DMS114 treated with DMSO at 0.1 percent for 48 hours (cell line): ENCODE results near the gene DDX49.
"Not testable (repeated sequence)": the region's sequence is repeated elsewhere in the genome, so short reads cannot be mapped to it uniquely, and the experiment has no call there.

ENCODE experiments used
- DNase-seq: peaks from one replicate; lab custom pipeline; 2025; ENCODE audit not compliant: unreplicated experiment; lab: John Stamatoyannopoulos, UW

Gene DDX49

GRCh38 chr19:18941628-18942354 lies 22.3 kb downstream of the DDX49 start:
- no peak for DNase-seq

DNA sequence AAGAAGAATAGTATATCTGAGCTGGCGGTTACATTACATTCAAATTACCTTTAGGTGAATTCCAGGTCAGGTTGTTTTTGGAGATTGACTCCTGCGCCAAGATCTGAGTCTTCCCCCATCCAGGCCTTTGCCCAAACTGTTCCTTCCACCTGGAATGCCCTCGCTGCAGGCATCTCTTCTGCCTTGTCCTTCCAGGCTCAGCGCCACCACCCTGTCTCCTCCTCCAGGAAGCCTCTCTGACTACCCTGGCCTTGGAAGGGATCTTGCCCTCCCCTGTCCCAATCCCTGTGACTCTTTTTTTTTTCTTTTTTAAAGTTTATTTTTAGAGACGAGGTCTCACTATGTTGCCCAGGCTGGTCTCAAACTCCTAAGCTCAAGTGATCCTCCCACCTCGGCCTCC lies 23.2 kb downstream of the DDX49 start:
- DNase-seq, result no peak

- DNase-seq, result no peak
Observed at GRCh38 chr19:18943465-18943864, 23.9 kb downstream of the DDX49 start.

- no peak for DNase-seq
Observed at GRCh38 chr19:18945297-18945696, 25.8 kb downstream of the DDX49 start.

GRCh38 chr19:18946335-18946734 lies 26.8 kb downstream of the DDX49 start:
- DNase-seq, result no peak

DNA sequence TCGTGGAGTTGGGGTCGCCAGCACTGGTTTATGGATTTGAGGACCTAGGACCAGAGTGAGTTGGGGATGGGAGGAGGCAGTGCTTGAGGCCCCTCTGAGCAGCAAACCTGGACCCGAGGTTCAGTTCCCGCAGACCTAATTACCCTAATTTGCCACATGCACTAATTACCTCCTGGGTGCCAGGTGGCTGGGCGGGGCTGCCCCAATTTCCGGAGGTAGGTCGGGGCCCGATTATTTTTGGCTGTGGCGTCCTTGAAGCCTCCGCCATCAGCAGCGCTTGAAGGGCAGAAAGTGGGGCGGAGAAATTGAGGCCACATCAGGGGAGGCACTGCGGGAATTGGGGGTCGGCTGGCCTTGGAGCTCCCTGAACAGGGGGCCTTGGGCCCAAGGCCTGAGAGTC lies 27.4 kb downstream of the DDX49 start:
- no peak for DNase-seq

DNA sequence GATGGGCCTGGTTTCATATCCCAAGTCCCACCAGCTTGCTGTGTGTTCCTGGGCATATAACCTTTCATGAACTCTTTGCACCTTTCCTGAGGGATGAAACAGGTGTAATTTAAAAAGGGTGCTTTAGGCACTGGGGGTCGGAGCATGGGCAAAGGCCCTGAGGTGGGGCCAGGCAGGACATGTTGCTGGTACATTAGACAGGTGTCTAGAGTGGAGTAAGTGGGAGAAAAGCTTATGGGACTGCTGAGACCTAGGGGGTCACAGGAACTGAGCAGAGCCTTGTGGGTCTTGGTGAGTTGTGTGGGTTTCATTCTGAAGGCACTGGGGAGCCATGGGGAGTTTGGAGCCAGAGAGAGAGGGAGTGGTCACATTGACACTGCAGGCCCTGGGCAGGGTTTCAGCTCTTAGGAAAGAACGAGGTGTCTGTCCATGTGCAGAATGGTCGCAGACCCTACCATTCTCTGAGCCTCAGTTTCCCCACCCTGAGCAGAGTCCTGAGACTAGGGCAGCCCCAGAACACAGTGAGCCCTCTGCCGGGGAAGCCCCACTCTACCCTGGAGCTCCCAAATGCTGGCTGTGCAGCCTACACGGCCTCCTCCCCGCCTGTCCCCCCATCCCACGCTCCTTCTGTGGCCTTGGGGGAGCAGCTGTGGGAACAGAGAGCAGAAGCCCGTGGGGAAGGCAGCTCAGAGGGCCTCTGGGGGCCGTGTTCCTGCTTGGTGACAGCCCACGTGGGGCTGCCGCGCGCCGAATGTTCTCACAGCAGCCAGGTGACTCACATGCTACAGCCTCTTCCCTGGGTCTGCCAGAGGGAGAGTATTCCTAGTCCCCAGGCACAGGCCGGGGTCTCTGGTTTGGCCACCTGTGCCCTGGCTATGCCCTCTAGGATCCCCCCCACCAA lies 28.8 kb downstream of the DDX49 start:
- DNase-seq, result no peak

DNA sequence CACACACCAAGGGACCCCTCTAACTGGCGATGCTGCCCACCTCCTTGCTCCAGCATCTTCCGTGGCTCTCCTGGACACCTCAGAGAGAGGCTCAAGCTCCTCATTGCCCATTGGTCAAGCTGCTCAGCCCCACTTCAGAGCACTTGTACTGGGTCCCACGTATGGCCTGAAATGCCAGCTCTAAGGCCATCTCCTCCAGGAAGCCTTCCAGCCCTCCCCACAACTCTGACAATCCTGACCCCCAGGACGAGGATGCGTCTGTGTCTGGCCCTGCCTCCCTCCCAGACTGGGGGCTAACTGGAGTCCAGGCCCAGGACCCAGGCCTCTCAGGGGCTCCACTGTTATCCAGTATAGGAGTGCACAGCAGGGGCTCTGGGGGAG lies 29.5 kb downstream of the DDX49 start:
- no peak for DNase-seq

DNA sequence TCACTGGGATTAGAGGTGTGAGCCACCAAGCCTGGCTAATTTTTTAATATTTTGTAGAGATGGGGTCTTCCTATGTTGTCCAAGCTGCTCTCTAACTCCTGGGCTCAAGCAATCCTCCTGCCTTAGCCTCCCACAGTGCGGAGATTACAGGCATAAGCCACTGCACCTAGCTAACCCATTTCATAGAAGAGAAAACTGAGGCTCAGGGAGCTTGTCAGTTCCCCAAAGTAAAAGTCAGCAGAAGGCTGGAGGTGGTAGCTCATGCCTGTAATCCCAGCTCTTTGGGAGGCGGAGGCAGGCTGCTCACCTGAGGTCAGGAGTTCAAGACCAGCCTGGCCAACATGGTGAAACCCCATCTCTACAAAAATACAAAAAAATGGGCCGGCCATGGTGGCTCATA lies 30.3 kb downstream of the DDX49 start:
- DNase-seq, result no peak

DNA sequence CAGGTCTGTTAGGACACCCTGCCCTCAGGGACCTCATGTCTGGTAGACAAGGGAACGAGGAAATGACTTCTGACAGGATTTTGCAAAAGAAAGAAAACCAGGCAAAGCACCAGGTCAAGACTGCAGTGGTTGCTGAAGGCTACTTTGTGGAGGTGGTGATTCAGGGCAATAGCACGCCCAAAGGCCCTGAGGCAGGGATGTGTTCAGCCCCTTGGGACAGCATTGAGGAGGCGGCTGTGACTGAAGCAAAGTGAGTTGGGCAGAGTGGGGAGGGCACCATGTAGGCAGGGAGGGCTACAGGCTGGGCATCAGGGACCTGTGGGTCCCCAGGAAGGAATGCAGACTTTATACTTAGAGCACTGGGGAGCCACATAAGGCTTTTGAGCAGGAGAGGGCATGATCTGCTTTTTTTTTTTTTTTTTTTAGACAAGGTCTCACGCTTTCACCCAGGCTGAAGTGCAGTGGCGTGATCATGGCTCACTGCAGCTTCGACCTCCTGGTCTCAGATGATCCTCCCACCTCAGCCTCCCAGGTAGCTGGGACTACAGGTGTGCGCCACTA lies 32.3 kb downstream of the DDX49 start:
- DNase-seq, result no peak

DNA sequence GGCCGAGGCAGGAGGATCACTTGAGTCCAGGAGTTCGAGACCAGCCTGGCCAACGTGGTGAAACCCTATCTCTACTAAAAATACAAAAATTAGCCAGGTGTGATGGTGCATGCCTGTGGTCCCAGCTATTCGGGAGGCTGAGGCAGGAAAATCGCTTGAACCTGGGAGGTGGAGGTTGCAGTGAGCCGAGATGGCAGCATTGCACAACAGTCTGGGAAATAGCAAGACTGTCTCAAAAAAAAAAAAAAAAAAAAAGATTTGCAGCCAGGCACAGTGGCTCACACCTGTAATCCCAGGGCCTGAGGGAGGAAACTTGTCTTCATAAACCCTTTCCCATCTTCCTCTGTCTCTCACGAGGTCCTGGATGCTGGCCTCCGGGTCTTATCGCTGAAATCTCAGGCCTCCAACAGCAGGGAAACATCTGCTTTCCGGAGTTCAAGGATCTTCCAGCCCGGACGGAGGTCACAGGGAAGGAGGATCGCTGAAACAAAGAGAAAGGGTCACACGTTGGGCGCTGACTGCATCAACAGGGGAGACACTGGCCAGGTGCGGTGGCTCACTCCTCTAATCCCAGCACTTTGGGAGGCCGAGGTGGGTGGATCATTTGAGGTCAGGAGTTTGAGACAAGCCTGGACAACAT lies 33.0 kb downstream of the DDX49 start:
- not testable (repeated sequence) for DNase-seq

DNA sequence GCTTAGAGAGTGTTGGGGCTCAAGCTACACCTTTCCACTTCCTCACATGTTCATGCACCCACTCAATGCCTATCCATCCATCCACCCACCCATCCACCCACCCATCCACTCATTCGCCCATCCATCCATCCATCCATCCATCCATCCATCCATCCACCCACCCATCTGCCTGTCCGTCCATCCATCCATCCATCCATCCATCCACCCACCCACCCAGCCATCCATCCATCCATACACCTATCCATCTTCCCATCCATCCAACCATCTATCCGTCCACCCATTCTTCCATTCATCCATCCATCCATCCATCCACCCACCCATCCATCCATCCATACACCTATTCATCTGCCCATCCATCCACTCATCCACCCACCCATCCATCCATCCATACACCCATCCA lies 34.6 kb downstream of the DDX49 start:
- DNase-seq, result no peak

- no peak for DNase-seq
Observed at GRCh38 chr19:18955042-18955441, 35.5 kb downstream of the DDX49 start.

DNA sequence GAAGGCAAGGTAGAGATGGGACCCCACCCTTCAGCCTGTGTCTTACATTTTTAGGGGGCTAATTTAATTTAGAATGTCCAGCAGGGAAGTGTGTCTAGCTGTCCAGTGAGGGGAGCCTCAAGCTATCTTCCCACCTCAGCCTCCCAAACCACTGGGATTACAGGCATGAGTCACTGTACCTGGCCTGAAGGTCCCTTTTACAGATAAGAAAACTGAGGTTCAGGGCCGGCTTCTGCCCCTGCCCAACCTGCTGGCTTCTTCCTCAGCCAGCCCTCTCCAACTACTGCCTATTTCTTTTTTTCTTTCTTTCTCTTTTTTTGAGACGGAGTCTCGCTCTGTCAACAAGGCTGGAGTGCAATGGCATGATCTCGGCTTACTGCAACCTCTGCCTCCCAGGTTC lies 40.9 kb downstream of the DDX49 start:
- no peak for DNase-seq

DNA sequence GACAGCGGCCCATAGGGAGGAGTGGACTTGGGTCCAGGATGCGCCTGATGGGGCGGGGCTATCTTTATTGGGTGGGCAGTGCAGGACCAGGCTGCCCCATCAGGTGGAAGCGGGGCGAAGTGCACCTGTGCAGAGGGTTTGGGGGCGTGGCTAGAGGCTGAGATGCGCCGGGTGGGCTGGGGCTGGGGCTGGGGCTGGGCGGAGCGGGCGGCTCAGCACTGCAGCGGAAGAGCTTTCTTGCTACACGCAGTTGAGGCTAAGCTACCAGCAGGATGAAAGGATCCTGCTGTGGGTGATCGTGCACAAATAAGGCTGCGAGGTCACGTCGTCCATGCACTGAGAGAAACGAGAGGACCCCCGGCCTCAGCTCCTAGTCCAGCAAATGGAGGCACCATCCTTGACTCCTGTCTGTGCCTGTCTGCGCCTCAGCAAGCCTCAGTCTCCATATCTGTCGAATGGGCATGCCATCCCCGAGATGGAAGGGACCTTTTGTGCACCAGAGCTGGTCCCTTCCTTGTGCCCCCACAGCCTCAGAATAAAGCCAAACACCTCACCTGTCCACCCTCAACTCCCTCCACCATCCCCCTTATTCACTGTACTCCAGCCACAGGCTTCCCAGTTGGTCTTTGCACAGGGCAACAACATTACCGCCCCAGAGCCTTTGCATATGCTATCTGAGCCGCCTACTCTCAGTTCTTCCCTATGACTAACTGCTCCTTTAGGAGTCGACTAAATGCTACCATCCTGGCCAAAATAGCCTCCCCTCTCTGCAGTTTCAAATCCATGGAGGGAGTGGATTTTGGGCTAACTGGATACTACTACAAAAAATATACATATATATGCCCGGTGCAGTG lies 42.5 kb downstream of the DDX49 start:
- no peak for DNase-seq

DNA sequence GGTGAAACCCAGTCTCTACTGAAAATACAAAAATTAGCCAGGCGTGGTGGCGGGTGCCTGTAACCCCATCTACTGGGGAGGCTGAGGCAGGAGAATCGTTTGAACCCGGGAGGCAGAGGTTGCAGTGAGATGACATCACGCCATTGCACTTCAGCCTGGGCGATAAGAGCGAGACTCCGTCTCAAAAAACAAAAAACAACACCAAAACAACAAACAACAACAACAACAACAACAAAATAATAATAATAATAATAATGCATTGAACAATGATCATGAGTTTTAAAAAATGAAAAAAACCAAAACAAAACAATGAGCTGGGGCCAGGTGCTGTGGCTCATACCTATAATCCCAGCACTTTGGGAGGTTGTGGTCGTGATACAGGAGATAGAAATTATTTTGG lies 44.6 kb downstream of the DDX49 start:
- DNase-seq, result no peak

DNA sequence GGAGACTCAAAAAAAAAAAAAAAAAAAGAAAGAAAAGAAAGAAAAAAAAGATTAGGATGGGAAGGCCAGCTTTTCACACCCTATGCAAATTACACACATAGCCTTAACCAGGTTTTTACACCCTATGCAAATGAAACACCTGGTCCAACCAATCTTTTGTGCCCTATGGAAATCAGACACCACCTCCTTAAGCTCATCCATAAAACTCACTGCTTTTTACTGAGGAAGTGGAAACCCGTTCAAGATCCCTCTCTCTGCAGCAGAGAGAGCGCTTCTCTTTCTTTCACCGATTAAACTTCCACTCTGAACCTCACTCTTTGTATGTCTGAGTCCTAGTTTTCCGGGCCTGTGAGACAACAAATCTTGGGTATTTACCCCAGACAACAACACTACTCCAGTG lies 46.8 kb downstream of the DDX49 start:
- no peak for DNase-seq

- DNase-seq, result no peak
Observed at GRCh38 chr19:18967358-18968146, 48.0 kb downstream of the DDX49 start.

- DNase-seq, result no peak
Observed at GRCh38 chr19:18969931-18970659, 50.6 kb downstream of the DDX49 start.
